ENCODE data around the gene GPR87.

Gene GPR87

DNA sequence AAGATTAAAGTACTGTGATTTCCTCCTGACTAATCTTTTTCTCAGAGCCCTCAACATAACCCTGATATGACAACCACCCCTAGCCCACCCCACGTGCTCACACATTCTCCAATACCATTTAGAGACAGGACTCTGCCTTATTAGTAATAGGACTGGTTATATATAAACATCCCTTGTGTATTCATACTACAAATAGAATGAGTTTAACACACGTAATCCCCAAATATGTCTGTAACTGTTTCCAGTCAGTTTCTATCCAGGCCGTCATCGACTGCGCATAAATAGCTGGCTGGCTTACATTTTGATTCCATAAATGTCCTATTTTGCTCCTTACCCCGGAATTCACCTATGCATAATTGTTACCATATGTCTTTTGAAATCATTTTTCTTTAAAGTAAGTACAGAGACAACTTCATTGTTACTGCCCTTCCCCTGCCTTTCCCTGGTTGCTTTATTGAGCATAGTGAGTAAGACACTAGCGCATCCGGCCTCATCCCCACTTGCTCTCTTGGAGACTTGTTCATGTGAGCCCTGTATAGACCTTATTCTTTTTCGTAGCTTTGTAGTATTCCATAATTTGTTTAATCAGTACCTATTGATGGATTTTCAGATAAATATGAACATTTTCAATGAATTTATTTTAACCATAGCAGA lies 34.8 kb downstream of the GPR87 start:
- DNase-seq (ENCODE audit: low read depth), result no peak
- no peak overlapping the region for H3K4me3 ChIP-seq (ENCODE audit: low read depth, low read length)
- TF ChIP-seq, protein P1, sequence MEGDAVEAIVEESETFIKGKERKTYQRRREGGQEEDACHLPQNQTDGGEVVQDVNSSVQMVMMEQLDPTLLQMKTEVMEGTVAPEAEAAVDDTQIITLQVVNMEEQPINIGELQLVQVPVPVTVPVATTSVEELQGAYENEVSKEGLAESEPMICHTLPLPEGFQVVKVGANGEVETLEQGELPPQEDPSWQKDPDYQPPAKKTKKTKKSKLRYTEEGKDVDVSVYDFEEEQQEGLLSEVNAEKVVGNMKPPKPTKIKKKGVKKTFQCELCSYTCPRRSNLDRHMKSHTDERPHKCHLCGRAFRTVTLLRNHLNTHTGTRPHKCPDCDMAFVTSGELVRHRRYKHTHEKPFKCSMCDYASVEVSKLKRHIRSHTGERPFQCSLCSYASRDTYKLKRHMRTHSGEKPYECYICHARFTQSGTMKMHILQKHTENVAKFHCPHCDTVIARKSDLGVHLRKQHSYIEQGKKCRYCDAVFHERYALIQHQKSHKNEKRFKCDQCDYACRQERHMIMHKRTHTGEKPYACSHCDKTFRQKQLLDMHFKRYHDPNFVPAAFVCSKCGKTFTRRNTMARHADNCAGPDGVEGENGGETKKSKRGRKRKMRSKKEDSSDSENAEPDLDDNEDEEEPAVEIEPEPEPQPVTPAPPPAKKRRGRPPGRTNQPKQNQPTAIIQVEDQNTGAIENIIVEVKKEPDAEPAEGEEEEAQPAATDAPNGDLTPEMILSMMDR (IDR thresholded peaks at IDR 0.05; ENCODE audit: low read depth, low read length, missing control alignments), result no peak

DNA sequence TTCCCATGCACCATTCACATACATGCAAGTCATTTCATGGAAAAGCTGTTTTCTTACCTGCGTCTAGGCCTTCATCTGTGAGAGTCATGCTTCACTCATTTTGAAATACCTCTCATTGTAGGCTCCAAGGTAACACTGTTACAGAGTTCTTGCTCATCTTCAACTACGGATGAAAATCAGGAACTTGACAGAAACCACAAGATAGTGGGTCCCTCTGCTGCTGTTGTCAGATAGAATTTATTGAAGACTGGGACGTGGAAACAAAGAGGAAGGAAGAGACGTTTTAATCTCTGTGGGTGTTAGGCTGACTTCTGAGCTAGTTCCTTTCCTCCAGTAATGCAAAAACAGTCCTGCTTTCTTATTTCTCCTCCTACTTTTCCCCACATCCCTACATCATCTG lies 38.4 kb downstream of the GPR87 start, which contains the start of gene P2RY14:
TSS of gene P2RY14 (minus strand) at position 313 of the 400 bp plus-strand sequence. CDS start 64,226 bp downstream, outside the sequence.
- TF ChIP-seq, protein P1 (IDR thresholded peaks at IDR 0.05; ENCODE audit: low read depth, low read length, missing control alignments), result no peak
- no peak within 1 kb of the TSS for H3K4me3 ChIP-seq (ENCODE audit: low read depth, low read length)
- no peak for DNase-seq (ENCODE audit: low read depth)

DNA sequence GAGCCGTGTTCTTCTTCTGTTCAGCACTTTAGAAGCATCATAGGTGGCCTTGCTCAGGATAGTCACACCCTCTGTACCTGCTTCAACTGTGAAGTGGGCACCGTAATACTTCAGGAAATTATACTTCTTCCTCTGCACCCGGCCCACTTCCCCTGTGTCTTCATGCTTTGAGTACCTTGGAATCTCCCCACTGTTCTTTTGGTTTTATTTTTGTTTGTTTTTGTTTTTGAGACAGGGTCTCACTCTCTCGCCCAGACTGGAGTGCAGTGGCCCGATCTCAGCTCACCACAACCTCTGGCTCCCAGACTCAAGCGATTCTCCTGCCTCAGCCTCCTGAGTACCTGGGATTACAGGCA lies 40.0 kb downstream of the GPR87 start:
- TF ChIP-seq, protein P1 (IDR thresholded peaks at IDR 0.05; ENCODE audit: low read depth, low read length, missing control alignments), result no peak
- no peak overlapping the region for H3K4me3 ChIP-seq (ENCODE audit: low read depth, low read length)
- DNase-seq (ENCODE audit: low read depth), result no peak

DNA sequence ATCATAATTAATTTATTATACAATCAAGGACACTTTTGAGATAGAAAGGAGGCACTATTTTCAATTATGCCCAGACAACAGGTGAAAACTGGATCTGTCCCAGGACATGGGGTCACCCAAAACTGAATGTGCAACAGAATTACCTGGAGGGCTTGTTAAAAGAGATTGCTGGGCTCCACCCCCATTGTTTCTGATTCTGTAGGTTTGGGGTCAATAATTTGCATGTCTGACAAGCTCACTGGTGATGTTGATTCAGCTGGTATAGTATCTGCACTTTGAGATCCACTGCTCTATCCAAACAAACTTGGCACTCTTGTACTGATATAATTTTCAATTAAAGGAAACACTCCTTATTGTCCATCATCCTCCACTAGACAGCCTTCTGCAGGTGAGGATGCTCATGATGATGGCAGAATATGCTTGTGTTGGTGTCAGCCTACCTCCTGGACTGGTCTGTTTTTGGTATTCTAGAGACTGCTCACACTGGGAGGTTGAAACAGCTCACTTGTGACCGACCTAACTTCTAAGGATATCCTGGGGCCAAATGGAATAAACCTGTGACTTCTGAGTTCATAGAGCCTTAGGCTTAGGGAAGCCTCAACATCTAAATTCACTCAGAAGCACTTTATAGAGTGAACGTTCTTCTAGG lies 40.5 kb downstream of the GPR87 start:
- TF ChIP-seq, protein P1 (IDR thresholded peaks at IDR 0.05; ENCODE audit: low read depth, low read length, missing control alignments), result no peak
- DNase-seq (ENCODE audit: low read depth), result no peak
- H3K4me3 ChIP-seq (ENCODE audit: low read depth, low read length), result no peak overlapping the region

DNA sequence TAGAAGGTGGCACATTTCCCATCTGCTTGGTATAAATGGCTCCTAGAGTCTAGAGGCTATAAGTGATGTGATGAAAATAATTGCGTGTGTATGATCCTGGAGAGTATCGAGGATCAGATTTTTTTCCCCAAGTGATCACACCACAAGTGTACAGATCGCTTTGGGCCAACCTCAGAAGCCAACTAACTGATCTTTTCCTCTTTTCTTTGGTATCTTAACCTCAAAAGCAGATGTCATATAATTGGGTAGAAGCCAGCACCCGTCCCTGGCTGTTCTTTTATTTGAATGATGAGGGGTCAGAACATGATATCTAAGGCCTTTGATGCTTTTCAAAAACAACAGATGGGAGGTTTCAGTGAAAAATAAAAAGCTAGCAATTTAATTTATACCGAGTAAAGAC lies 41.5 kb downstream of the GPR87 start:
- TF ChIP-seq, protein P1 (IDR thresholded peaks at IDR 0.05; ENCODE audit: low read depth, low read length, missing control alignments), result no peak
- no peak overlapping the region for H3K4me3 ChIP-seq (ENCODE audit: low read depth, low read length)
- DNase-seq (ENCODE audit: low read depth), result no peak

DNA sequence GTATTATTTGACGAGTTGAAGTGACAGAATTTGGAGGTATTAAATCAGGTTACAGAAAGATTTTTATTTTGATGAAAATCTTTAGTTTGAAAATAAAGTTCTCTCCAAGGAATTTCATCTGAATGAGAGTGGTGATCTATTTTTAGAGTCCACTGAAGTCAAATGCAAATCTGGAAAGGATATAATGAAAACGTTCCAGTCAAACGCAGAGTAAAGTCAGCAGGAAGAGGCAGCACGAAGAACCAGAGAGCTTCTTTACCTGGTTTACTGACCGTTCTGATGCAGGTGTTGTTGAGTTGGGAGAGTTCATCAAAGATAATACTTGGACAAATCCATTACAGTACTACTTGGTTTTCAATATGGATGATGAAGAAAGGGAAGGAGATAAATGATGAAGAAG lies 47.0 kb downstream of the GPR87 start:
- no peak overlapping the region for H3K4me3 ChIP-seq (ENCODE audit: low read depth, low read length)
- TF ChIP-seq, protein P1 (IDR thresholded peaks at IDR 0.05; ENCODE audit: low read depth, low read length, missing control alignments), result no peak
- no peak for DNase-seq (ENCODE audit: low read depth)
